Measurements from ENCODE around the gene JHY.
A peak's percentile ranks its signal among the peaks of the same experiment; 100 is the strongest.

Gene JHY

DNA sequence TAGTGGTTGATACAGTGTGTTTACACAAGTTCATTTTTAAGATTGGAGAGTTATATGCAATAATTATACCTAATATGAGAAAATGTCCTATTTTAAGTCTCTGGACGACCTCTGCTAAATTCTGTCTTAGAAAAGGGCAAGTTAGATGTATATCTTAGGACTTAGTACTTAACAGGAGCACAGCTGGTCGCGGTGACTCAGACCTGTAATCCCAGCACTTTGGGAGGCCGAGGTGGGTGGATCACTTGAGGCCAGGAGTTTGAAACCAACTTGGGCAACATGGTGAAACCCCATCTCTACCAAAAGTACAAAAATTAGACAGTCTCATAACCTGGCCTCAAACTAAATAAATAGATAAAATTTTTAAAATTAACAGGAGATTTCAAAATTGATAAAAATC, 71.9 kb downstream of the JHY start:
- no peak for DNase-seq

- DNase-seq, result no peak
These were observed 81.4 kb downstream of the JHY start for GRCh38 chr11:122963961-122964360.

GRCh38 chr11:122976061-122976733, 93.6 kb downstream of the JHY start:
- peak in 1 of 2 experiments; percentile 50 for DNase-seq

- DNase-seq, result peak; percentile 66 to 81
These were observed 94.3 kb downstream of the JHY start for GRCh38 chr11:122976734-122977469.

GRCh38 chr11:122977470-122978298, 95.1 kb downstream of the JHY start:
- peak in 1 of 2 experiments; percentile 86 for DNase-seq

DNA sequence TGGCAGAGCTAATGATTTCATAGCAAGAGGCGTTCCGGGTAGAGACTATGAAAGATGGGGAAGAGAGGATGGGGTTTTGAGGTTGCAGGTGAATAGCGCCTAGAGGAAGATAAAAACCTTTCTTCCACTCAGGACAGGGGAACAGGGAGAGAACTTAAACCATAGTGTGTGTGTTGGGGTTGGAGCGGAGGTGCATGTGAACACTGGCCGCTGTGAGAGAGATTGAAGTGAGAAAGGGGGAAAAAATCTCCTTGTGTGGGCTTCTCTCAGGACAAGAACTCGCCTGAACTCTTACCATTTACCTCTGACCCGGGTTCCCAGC, 95.7 kb downstream of the JHY start:
- peak in 1 of 2 experiments; percentile 42 for DNase-seq

GRCh38 chr11:122979103-122979814, 96.7 kb downstream of the JHY start:
- peak in 1 of 2 experiments; percentile 61 for DNase-seq

GRCh38 chr11:122979815-122980595, 97.4 kb downstream of the JHY start:
- peak in 1 of 2 experiments; percentile 23 for DNase-seq

DNA sequence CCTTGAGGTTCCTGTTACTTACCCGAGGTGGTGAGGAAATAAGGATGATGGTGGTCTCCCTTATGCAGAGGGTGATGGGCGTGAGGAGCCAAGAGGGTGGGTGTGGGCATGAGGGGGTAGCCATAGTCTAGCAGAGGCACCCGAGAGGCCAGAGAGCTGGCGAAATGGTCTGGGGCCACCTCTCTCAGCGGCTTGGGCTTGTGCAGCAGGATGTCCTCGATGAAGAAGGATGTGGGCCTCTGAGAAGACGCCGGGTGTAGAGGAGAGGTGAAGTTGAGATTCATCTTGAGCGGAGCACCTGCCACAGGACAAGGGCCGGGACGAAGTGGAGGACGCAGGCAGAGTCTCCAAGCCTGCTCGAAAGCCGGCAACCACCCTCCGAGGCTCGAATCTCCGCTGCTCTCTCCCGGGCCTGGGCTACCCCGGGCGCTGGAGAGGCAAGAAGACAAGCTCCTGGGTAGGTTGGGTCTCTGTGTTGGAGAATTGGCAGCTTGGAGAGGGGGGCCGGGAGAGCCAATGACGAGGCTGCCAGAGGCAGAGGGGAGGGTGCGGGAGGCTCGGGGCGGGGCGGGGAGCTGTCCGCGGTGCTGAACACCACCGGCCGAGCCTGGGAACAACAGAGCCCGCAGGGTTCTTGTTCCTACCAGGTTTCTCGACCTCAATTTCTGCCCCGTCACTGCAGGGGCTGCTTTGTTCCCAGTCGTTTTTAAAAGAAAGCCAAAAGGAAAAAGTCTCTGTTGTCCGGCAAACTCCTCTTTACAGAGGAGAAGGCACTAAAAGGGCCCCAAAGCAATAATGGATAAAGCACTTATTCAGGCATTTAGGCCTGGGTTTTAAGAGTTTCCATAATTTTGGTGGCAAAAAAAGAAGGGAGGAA, 99.1 kb downstream of the JHY start, which contains the start of gene BSX:
TSS of gene BSX (minus strand) at position 447 of the 877 bp plus-strand sequence. CDS start at position 284, 163 bp downstream.
- DNase-seq, result peak in 1 of 2 experiments; percentile 42

GRCh38 chr11:122983438-122984185, 101.1 kb downstream of the JHY start:
- DNase-seq, result peak in 1 of 2 experiments; percentile 52

GRCh38 chr11:122984186-122985011, 101.8 kb downstream of the JHY start:
- peak; percentile 35 to 89 for DNase-seq

- DNase-seq, result peak in 1 of 2 experiments; percentile 17
These were observed 113.0 kb downstream of the JHY start for GRCh38 chr11:122995526-122995925.

DNA sequence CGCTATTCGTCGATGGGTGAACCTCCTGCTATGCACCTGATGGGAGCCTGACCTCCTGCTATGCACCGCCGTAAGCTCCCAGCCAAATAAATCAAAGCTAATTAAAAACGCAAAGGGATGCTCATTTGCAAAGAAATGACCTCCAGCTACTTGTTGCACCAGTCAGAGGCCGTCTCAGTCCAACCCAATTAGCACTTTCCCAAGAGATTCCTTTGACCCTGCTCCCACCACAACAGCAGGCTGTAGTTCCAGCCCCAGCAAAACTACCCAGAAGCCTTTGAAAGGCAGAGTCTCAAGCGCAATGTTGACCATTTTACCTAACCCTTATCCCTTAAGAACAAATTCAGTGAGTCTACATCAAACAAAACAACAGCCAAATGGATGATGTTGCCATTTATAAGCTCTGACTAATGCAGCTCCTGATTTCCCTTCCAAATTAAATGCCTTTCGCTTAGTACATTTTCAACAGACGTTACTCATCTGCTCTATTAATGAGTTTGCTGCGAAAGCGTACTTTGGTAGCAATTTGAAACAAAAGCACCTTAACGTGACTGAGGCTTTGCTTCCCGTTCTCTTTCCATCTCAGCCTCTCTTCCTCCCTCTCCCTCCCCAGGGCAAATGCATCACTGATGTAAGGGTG, 116.3 kb downstream of the JHY start:
- peak; percentile 59 to 76 for DNase-seq

GRCh38 chr11:123000721-123001120, 118.2 kb downstream of the JHY start:
- DNase-seq, result no peak

GRCh38 chr11:123006860-123007542, 124.4 kb downstream of the JHY start:
- DNase-seq, result peak; percentile 62 to 78

Data from NCI-H526 (cell line).